ENCODE data around the gene DNAJB14. TPM values are rescaled to one million over a fixed set of nuclear protein-coding genes. Genes with fewer than 3 reads are reported as not detected.

The DNAJB14 gene
- 10 to 100 TPM; 32.6 to 58.2 TPM for total RNA-seq

GRCh38 chr4:99946356-99947189 is at the start of gene DNAJB14:
DNAJB14 (minus strand) TSS chr4:99946618; CDS start chr4:99946571, 47 bp downstream.
- no peaks in the 10 kb centered on the region for H3K9me3 ChIP-seq
- TF ChIP-seq, protein P1, sequence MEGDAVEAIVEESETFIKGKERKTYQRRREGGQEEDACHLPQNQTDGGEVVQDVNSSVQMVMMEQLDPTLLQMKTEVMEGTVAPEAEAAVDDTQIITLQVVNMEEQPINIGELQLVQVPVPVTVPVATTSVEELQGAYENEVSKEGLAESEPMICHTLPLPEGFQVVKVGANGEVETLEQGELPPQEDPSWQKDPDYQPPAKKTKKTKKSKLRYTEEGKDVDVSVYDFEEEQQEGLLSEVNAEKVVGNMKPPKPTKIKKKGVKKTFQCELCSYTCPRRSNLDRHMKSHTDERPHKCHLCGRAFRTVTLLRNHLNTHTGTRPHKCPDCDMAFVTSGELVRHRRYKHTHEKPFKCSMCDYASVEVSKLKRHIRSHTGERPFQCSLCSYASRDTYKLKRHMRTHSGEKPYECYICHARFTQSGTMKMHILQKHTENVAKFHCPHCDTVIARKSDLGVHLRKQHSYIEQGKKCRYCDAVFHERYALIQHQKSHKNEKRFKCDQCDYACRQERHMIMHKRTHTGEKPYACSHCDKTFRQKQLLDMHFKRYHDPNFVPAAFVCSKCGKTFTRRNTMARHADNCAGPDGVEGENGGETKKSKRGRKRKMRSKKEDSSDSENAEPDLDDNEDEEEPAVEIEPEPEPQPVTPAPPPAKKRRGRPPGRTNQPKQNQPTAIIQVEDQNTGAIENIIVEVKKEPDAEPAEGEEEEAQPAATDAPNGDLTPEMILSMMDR (IDR thresholded peaks at IDR 0.05): no peak
- H3K4me3 ChIP-seq: peak within 1 kb of the TSS; percentile 100
- peaks cover 43 to 48% of the 10 kb centered on the region in 2 donors for H3K4me1 ChIP-seq (ENCODE audit: control insufficient read depth in 1 of 2, low read depth in 2 of 2)
- H3K36me3 ChIP-seq: no peaks in the 10 kb centered on the region
- ATAC-seq (ENCODE audit: insufficient number of reproducible peaks, low FRiP score, low read depth) (peak; percentile 31), DNase-seq (ENCODE audit: low spot score) (peak; percentile 8)
- H3K27me3 ChIP-seq (replicated peaks; ENCODE audit: insufficient read depth): no peaks in the 10 kb centered on the region
- peak within 1 kb of the TSS; percentile 96 for H3K27ac ChIP-seq

DNA sequence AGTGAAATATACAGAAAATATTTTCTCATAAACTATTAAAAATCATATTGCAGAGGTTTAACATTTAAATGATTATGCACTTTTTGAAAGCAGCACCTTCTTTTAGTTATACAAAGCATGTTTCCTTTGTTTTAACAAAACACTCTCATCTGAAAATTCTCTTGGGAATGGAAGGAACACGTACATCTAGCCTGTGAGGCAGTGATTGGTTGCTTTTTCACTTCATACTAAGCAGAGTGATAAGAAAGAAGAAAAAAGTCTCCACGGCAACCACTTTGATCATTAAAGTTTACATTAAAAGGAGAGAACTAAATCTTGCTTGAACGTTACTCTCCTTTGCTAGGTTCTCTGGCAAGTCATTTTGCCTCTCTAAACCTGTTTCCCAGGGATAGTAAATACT is 45.3 kb upstream of the DNAJB14 start:
- ATAC-seq (ENCODE audit: insufficient number of reproducible peaks, low FRiP score, low read depth): no peak
- no peak overlapping the region for H3K4me3 ChIP-seq

GRCh38 chr4:99987681-99988080 is 41.3 kb upstream of the DNAJB14 start:
- Histone ChIP-seq H3K4me1 (ENCODE audit: control insufficient read depth in 1 of 2, low read depth in 2 of 2) (peaks cover 4 to 7% of the 10 kb centered on the region in 2 donors), H3K9me3 (no peaks in the 10 kb centered on the region), H3K27ac (no peak overlapping the region), H3K4me3 (no peak overlapping the region), H3K27me3 (replicated peaks; ENCODE audit: insufficient read depth) (no peaks in the 10 kb centered on the region), H3K36me3 (no peaks in the 10 kb centered on the region)
- TF ChIP-seq, protein P1 (IDR thresholded peaks at IDR 0.05): no peak
- no peak for ATAC-seq (ENCODE audit: insufficient number of reproducible peaks, low FRiP score, low read depth)
- no peak for DNase-seq (ENCODE audit: low spot score)

More for the DNA sequence above, 45.3 kb upstream of the DNAJB14 start:
- DNase-seq (ENCODE audit: low spot score): no peak
- no peaks in the 10 kb centered on the region for H3K36me3 ChIP-seq
- no peaks in the 10 kb centered on the region for H3K27me3 ChIP-seq (replicated peaks; ENCODE audit: insufficient read depth)
- TF ChIP-seq, protein P1 (IDR thresholded peaks at IDR 0.05): no peak
- H3K4me1 ChIP-seq (ENCODE audit: control insufficient read depth in 1 of 2, low read depth in 2 of 2): peaks cover 4 to 7% of the 10 kb centered on the region in 2 donors
- no peak overlapping the region for H3K27ac ChIP-seq
- no peaks in the 10 kb centered on the region for H3K9me3 ChIP-seq

GRCh38 chr4:99986792-99987191 is 40.4 kb upstream of the DNAJB14 start:
- Histone ChIP-seq H3K4me1 (ENCODE audit: control insufficient read depth in 1 of 2, low read depth in 2 of 2) (peaks cover 0 to 4% of the 10 kb centered on the region in 2 donors), H3K36me3 (no peaks in the 10 kb centered on the region), H3K4me3 (no peak overlapping the region), H3K27ac (no peak overlapping the region), H3K9me3 (no peaks in the 10 kb centered on the region), H3K27me3 (replicated peaks; ENCODE audit: insufficient read depth) (no peaks in the 10 kb centered on the region)
- DNase-seq (ENCODE audit: low spot score) (no peak), ATAC-seq (ENCODE audit: insufficient number of reproducible peaks, low FRiP score, low read depth) (no peak)
- TF ChIP-seq, protein P1 (IDR thresholded peaks at IDR 0.05): no peak

- no peaks in the 10 kb centered on the region for H3K9me3 ChIP-seq
These were observed 37.0 kb upstream of the DNAJB14 start for GRCh38 chr4:99983289-99983943.

More at GRCh38 chr4:99983289-99983943, 37.0 kb upstream of the DNAJB14 start:
- TF ChIP-seq, protein P1 (IDR thresholded peaks at IDR 0.05): no peak
- DNase-seq (ENCODE audit: low spot score): no peak
- H3K27me3 ChIP-seq (replicated peaks; ENCODE audit: insufficient read depth): no peaks in the 10 kb centered on the region
- H3K27ac ChIP-seq: no peak overlapping the region
- no peak for ATAC-seq (ENCODE audit: insufficient number of reproducible peaks, low FRiP score, low read depth)
- no peaks in the 10 kb centered on the region for H3K36me3 ChIP-seq
- no peaks in the 10 kb centered on the region for H3K4me1 ChIP-seq (ENCODE audit: control insufficient read depth in 1 of 2, low read depth in 2 of 2)
- no peak overlapping the region for H3K4me3 ChIP-seq

Data from thoracic aorta (tissue), 2 donors.